ENCODE measurements around the gene PRDX2.

- TF ChIP-seq TAF1 (IDR thresholded peaks at IDR 0.05; ENCODE audit: borderline replicate concordance, low read depth, low read length) (no peak), POLR2AphosphoS5 (IDR thresholded peaks at IDR 0.05; ENCODE audit: low read depth, low read length) (no peak)
These were observed 45.8 kb upstream of the PRDX2 start for GRCh38 chr19:12847159-12848139.
